GM12872 (cell line): ENCODE measurements around the gene PC.

Source experiments
- CTCF ChIP-seq: IDR thresholded peaks from 3 replicates; pipeline ENCODE4 v1.5.1; 2011; ENCODE audit warnings: low read depth, mild to moderate bottlenecking, low read length, moderate library complexity; ENCODE audit not compliant: insufficient read depth

The PC gene

GRCh38 chr11:66975405-66976027 lies 17.3 kb upstream of the PC start:
- TF ChIP-seq CTCF, result no peak

- no peak for TF ChIP-seq CTCF
Observed at GRCh38 chr11:66974724-66975404, 16.7 kb upstream of the PC start, which contains the start of gene C11orf86. Gene C11orf86, plus strand, starts transcription at chr11:66975304. Its CDS starts 59 bp downstream, at chr11:66975363.

- TF ChIP-seq CTCF, result no peak
Observed at GRCh38 chr11:66973956-66974580, 15.9 kb upstream of the PC start.

- no peak for TF ChIP-seq CTCF
Observed at GRCh38 chr11:66971488-66971887, 13.3 kb upstream of the PC start.

- no peak for TF ChIP-seq CTCF
Observed at GRCh38 chr11:66970807-66971442, 12.7 kb upstream of the PC start.

GRCh38 chr11:66970371-66970806 lies 12.2 kb upstream of the PC start:
- TF ChIP-seq CTCF, result no peak

GRCh38 chr11:66969584-66970225 lies 11.5 kb upstream of the PC start:
- TF ChIP-seq CTCF, result no peak
